CD14-positive monocyte (primary cell): Measurements from ENCODE around the gene TGFBR3. TPM values are rescaled to one million over a fixed set of nuclear protein-coding genes. Genes with fewer than 3 reads are reported as not detected.

Experiments
- DNase-seq, 3 donors: peaks; one replicate each; pipeline ENCODE4 v3.0.0-alpha.2; 2011 to 2022
- H2AFZ ChIP-seq: 2 replicates; pipeline ENCODE4 v1.6.0; 2012; ENCODE audit warnings: mild to moderate bottlenecking, low read depth, low read length, inconsistent platforms; ENCODE audit not compliant: insufficient read depth, poor library complexity, severe bottlenecking
- H3K27ac ChIP-seq, 2 donors: 1 replicate in 1 of 2; 2 replicates in 1 of 2; pipeline ENCODE4 v1.5.1; 2012 to 2013; ENCODE audit warnings: low read length in 2 of 2, control low read depth in 1 of 2, inconsistent platforms in 1 of 2, low read depth in 1 of 2, mild to moderate bottlenecking in 1 of 2
- H3K27me3 ChIP-seq, 2 donors: one replicate each; pipeline versions ENCODE4 v1.6.0 to v1.6.1; 2011 to 2013; ENCODE audit warnings: low read length in 2 of 2; ENCODE audit not compliant: control insufficient read depth in 2 of 2, insufficient read depth in 2 of 2
- H3K36me3 ChIP-seq, 2 donors: replicated peaks in 1 of 2; 1 replicate in 1 of 2; 2 replicates in 1 of 2; pipeline versions ENCODE4 v1.5.1 to v1.6.1; 2012 to 2013; ENCODE audit warnings: low read length in 2 of 2, control low read depth in 1 of 2, inconsistent platforms in 1 of 2, mild to moderate bottlenecking in 1 of 2; ENCODE audit not compliant: insufficient read depth in 2 of 2, control insufficient read depth in 1 of 2
- H3K4me1 ChIP-seq, 2 donors: 1 replicate in 1 of 2; 2 replicates in 1 of 2; pipeline versions ENCODE4 v1.5.1 to v1.6.1; 2012 to 2013; ENCODE audit warnings: low read length in 2 of 2, control low read depth in 1 of 2, inconsistent platforms in 1 of 2, mild to moderate bottlenecking in 1 of 2, moderate library complexity in 1 of 2; ENCODE audit not compliant: insufficient read depth in 2 of 2, control insufficient read depth in 1 of 2
- H3K4me2 ChIP-seq: replicated peaks from 2 replicates; pipeline ENCODE3; 2012; ENCODE audit warnings: low read length, moderate library complexity, mild to moderate bottlenecking; ENCODE audit not compliant: poor library complexity, severe bottlenecking; ENCODE audit errors: extremely low read depth
- H3K4me3 ChIP-seq, 3 experiments: fragments of 200-600 bp in 1 of 3; sonication (generic) in 1 of 3; replicated peaks in 1 of 3; 1 replicate in 2 of 3; 2 replicates in 1 of 3; pipeline ENCODE4 v1.5.1; 2011 to 2013; ENCODE audit warnings: low read length in 3 of 3, mild to moderate bottlenecking in 3 of 3, control low read depth in 2 of 3, low read depth in 2 of 3, inconsistent platforms in 1 of 3, moderate library complexity in 1 of 3
- H3K79me2 ChIP-seq: 2 replicates; pipeline ENCODE4 v1.6.0; 2012; ENCODE audit warnings: mild to moderate bottlenecking, control low read depth, inconsistent platforms, low read length, moderate library complexity; ENCODE audit not compliant: insufficient read depth
- H3K9ac ChIP-seq: 2 replicates; pipeline ENCODE4 v1.6.0; 2017; ENCODE audit warnings: low read length, mild to moderate bottlenecking; ENCODE audit not compliant: insufficient read depth, poor library complexity, severe bottlenecking
- H3K9me3 ChIP-seq, 2 donors: replicated peaks in 1 of 2; 1 replicate in 1 of 2; 2 replicates in 1 of 2; pipeline versions ENCODE4 v1.5.1 to v1.6.1; 2012 to 2013; ENCODE audit warnings: low read length in 2 of 2, control low read depth in 1 of 2; ENCODE audit not compliant: control insufficient read depth in 1 of 2, insufficient read depth in 1 of 2
- H4K20me1 ChIP-seq: 2 replicates; pipeline ENCODE4 v1.6.0; 2012; ENCODE audit warnings: mild to moderate bottlenecking, low read length, control low read depth, moderate library complexity; ENCODE audit not compliant: insufficient read depth
- H3K27ac Mint-ChIP-seq, 7 donors: one replicate each; pipeline ENCODE4 v1.8.0; 2020; ENCODE audit warnings: mild to moderate bottlenecking in 7 of 7, mixed read lengths in 7 of 7, moderate library complexity in 6 of 7, inconsistent platforms in 2 of 7
- H3K27me3 Mint-ChIP-seq, 3 donors: one replicate each; pipeline ENCODE4 v1.8.0; 2021 to 2022; ENCODE audit warnings: low read depth in 3 of 3, mild to moderate bottlenecking in 3 of 3, mixed read lengths in 3 of 3, moderate library complexity in 3 of 3, inconsistent platforms in 1 of 3
- H3K36me3 Mint-ChIP-seq, 2 donors: one replicate each; pipeline ENCODE4 v1.8.0; 2020; ENCODE audit warnings: mixed read lengths in 2 of 2, inconsistent platforms in 1 of 2, mild to moderate bottlenecking in 1 of 2
- H3K4me1 Mint-ChIP-seq: one replicate; pipeline ENCODE4 v1.8.0; 2020; ENCODE audit warnings: mild to moderate bottlenecking, mixed read lengths
- H3K4me3 Mint-ChIP-seq, 2 donors: one replicate each; pipeline ENCODE4 v1.8.0; 2020; ENCODE audit warnings: mild to moderate bottlenecking in 2 of 2, mixed read lengths in 2 of 2, moderate library complexity in 1 of 2
- H3K9me3 Mint-ChIP-seq, 7 donors: one replicate each; pipeline ENCODE4 v1.8.0; 2020 to 2022; ENCODE audit warnings: mixed read lengths in 7 of 7, mild to moderate bottlenecking in 6 of 7, moderate library complexity in 6 of 7, inconsistent platforms in 2 of 7
- WGBS: methylation state at CpG from one replicate; pipeline ENCODE4 v1.1.5; 2013; ENCODE audit warnings: missing lambda C conversion rate; ENCODE audit not compliant: insufficient coverage; 5-methylcytosine and 5-hydroxymethylcytosine counted together
- intact Hi-C, 2 donors: fragments of 100-400 bp; cut with micrococcal nuclease; formaldehyde crosslinking; loops; one replicate each; pipeline versions ENCODE4 v1.15.0 to v1.15.1; 2023
- polyA plus RNA-seq, 3 donors: library from polyadenylated mRNA; depleted of rRNA in 1 of 3; unstranded in 2 of 3; stranded (reverse) in 1 of 3; fragments of 300-500 nt in 2 of 3; fragments of >200 nt in 1 of 3; fragmentation: Illumina TruSeq in 2 of 3; gene quantifications; 1 replicate in 2 of 3; 2 replicates in 1 of 3; pipeline ENCODE4 v1.2.3, GENCODE V29; 2012 to 2021
- TF ChIP-seq, protein P1 (sequence below): fragments of 200-600 bp; IDR thresholded peaks from one replicate; pipeline ENCODE4 v1.8.0; 2022; ENCODE audit warnings: antibody characterized with exemption, mild to moderate bottlenecking

Gene TGFBR3
- polyA plus RNA-seq, 3 donors: 0.09 to 0.28 (median 0.20) TPM

DNA sequence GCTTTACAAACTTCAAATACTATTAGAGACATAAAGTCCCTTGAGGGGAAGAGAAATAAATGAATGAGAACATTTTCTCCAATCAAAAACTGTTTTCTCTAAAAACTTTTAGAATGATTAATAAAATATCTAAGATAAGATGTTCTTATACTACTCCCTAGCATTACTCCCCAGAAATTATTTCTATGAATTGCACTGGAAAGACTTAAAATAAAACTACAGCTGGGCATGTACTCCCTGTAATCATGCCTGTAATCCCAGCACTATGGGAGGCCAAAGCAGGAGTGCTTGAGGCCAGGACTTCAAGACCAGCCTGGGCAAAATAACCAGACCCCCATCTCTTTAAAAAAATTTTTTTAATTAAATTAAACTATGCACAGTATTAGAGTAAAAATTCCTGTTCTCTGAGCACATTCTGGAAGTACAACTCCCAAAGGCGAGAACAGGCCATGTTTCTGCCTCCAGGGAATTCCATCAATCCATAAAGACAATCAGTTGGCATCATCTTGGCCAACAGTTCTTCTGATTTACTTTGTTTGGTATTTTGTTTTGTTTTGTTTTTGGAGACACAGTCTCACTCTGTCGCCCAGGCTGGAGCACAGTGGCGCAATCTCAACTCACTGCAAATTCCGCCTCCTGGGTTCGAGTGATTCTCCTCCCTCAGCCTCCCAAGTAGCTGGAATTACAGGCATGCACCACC is 77.9 kb downstream of the TGFBR3 start:
- Histone ChIP-seq H3K9me3 (no peaks in the 10 kb centered on the region), H3K4me2 (no peak overlapping the region), H3K9ac (no peak overlapping the region), H2AFZ (no peak overlapping the region), H3K36me3 (no peaks in the 10 kb centered on the region), H3K79me2 (no peaks in the 10 kb centered on the region), H3K4me1 (peaks cover 15% of the 10 kb centered on the region in 2 donors), H3K4me3 (no peak overlapping the region), H3K27me3 (no peaks in the 10 kb centered on the region), H4K20me1 (no peaks in the 10 kb centered on the region), H3K27ac (no peak overlapping the region)
- TF ChIP-seq, protein P1, sequence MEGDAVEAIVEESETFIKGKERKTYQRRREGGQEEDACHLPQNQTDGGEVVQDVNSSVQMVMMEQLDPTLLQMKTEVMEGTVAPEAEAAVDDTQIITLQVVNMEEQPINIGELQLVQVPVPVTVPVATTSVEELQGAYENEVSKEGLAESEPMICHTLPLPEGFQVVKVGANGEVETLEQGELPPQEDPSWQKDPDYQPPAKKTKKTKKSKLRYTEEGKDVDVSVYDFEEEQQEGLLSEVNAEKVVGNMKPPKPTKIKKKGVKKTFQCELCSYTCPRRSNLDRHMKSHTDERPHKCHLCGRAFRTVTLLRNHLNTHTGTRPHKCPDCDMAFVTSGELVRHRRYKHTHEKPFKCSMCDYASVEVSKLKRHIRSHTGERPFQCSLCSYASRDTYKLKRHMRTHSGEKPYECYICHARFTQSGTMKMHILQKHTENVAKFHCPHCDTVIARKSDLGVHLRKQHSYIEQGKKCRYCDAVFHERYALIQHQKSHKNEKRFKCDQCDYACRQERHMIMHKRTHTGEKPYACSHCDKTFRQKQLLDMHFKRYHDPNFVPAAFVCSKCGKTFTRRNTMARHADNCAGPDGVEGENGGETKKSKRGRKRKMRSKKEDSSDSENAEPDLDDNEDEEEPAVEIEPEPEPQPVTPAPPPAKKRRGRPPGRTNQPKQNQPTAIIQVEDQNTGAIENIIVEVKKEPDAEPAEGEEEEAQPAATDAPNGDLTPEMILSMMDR: no peak
- intact Hi-C loops: no loop called here
- peaks cover 24% of the 10 kb centered on the region for H3K4me1 Mint-ChIP-seq
- no peak overlapping the region for H3K4me3 Mint-ChIP-seq
- 100% methylated on average over 1 of the region's 5 CpGs for WGBS
- peaks cover 0 to 9% (median 2%) of the 10 kb centered on the region in 3 donors for H3K27me3 Mint-ChIP-seq
- no peak overlapping the region for H3K27ac Mint-ChIP-seq
- no peak for DNase-seq
- no peaks in the 10 kb centered on the region for H3K9me3 Mint-ChIP-seq
- H3K36me3 Mint-ChIP-seq: no peaks in the 10 kb centered on the region

DNA sequence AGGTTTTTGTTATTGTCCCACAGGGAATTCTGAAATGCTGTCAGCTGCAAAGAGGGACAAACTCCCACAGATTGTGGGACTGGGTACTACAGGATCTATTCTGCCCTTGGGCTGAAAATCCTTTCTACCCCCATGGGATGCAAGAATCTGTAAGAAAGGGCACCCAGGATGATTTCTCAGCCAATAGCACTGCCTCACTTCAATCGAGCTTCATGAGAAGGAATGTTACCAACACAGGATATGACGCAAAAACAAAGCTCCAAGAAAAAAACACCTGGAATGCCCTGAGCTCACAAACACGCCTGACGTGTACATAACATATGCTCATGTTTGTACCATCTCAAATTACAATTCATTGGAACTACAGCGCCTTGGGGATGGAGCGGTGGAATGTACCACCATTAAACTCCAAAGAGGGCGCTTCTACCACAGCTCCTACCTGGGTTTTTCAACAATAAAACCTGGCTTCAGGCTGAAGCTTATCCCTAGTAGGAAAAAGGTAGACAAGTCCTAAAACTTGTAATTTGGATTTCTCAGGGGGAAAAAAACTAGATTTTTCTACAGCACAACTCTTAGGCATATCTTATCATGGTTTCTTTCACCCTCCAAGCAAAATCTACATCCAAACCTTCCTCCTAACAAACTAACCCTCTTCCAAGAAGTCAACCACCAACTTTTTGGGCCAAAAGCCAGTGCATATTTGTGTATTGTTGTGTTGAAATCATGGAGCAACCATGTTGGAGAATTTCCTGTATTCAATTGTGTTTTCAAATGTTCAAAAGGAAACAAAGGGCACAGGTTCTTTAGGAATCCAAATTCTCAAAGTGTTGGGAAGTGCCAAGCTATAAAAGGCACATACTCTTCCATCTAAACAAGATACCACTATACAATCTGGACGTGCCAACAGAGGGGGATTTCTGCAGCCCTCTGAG is 78.9 kb downstream of the TGFBR3 start:
- H4K20me1 ChIP-seq: no peaks in the 10 kb centered on the region
- H3K4me1 ChIP-seq: peaks cover 17 to 18% of the 10 kb centered on the region in 2 donors
- no peak overlapping the region for H3K27ac Mint-ChIP-seq
- no peaks in the 10 kb centered on the region for H3K9me3 ChIP-seq
- H3K27me3 Mint-ChIP-seq: peaks cover 3 to 10% (median 3%) of the 10 kb centered on the region in 3 donors
- WGBS: 93% methylated on average over 3 of the region's 8 CpGs
- H3K9me3 Mint-ChIP-seq: peaks cover 0 to 2% (median 0%) of the 10 kb centered on the region in 7 donors
- TF ChIP-seq, protein P1: no peak
- peaks cover 28% of the 10 kb centered on the region for H3K4me1 Mint-ChIP-seq
- H3K4me3 ChIP-seq: no peak overlapping the region
- no peak overlapping the region for H3K9ac ChIP-seq
- H3K4me3 Mint-ChIP-seq: no peak overlapping the region
- no peak for DNase-seq
- no peak overlapping the region for H3K4me2 ChIP-seq
- no peak overlapping the region for H2AFZ ChIP-seq
- H3K36me3 ChIP-seq: no peaks in the 10 kb centered on the region
- H3K27me3 ChIP-seq: no peaks in the 10 kb centered on the region
- H3K36me3 Mint-ChIP-seq: no peaks in the 10 kb centered on the region
- no peaks in the 10 kb centered on the region for H3K79me2 ChIP-seq
- no peak overlapping the region for H3K27ac ChIP-seq
- intact Hi-C loops: no loop called here
